Activated CD4-positive, alpha-beta T cell treated with anti-CD3 and anti-CD28 coated beads, Interleukin-10, Interleukin-2, amounts not matched to agents 100 ng/mL and 50 ng/mL, durations not matched to agents 16 hours and 8 hours (primary cell): Measurements from ENCODE around the gene CADM1.

Source experiments
- DNase-seq: peaks from one replicate; pipeline ENCODE4 v3.0.0-alpha.2; 2020

The CADM1 gene

GRCh38 chr11:115396533-115396932 lies 107.7 kb downstream of the CADM1 start:
- no peak for DNase-seq

- DNase-seq, result no peak
Observed at GRCh38 chr11:115393950-115394349, 110.3 kb downstream of the CADM1 start.

- no peak for DNase-seq
Observed at GRCh38 chr11:115391598-115391997, 112.6 kb downstream of the CADM1 start.

GRCh38 chr11:115391160-115391559 lies 113.1 kb downstream of the CADM1 start:
- DNase-seq, result no peak

- DNase-seq, result no peak
Observed at GRCh38 chr11:115390441-115390840, 113.8 kb downstream of the CADM1 start.

GRCh38 chr11:115389790-115390189 lies 114.4 kb downstream of the CADM1 start:
- DNase-seq, result no peak

GRCh38 chr11:115385226-115385625 lies 119.0 kb downstream of the CADM1 start:
- no peak for DNase-seq

- DNase-seq, result no peak
Observed at GRCh38 chr11:115384236-115384635, 120.0 kb downstream of the CADM1 start.

- DNase-seq, result no peak
Observed at GRCh38 chr11:115383431-115383830, 120.8 kb downstream of the CADM1 start.

GRCh38 chr11:115379528-115379927 lies 124.7 kb downstream of the CADM1 start:
- peak; percentile 68 for DNase-seq

- DNase-seq, result no peak
Observed at GRCh38 chr11:115378557-115378956, 125.7 kb downstream of the CADM1 start.

GRCh38 chr11:115377882-115378296 lies 126.3 kb downstream of the CADM1 start:
- no peak for DNase-seq

GRCh38 chr11:115368616-115369015 lies 135.6 kb downstream of the CADM1 start:
- no peak for DNase-seq

GRCh38 chr11:115366826-115367225 lies 137.4 kb downstream of the CADM1 start:
- no peak for DNase-seq

- DNase-seq, result no peak
Observed at GRCh38 chr11:115365907-115366306, 138.3 kb downstream of the CADM1 start.

GRCh38 chr11:115364896-115365295 lies 139.3 kb downstream of the CADM1 start:
- DNase-seq, result no peak

GRCh38 chr11:115363921-115364320 lies 140.3 kb downstream of the CADM1 start:
- DNase-seq, result no peak

GRCh38 chr11:115363426-115363825 lies 140.8 kb downstream of the CADM1 start:
- DNase-seq, result no peak

- no peak for DNase-seq
Observed at GRCh38 chr11:115362997-115363396, 141.2 kb downstream of the CADM1 start.

- DNase-seq, result no peak
Observed at GRCh38 chr11:115361025-115361424, 143.2 kb downstream of the CADM1 start.

- DNase-seq, result no peak
Observed at GRCh38 chr11:115360186-115360824, 143.9 kb downstream of the CADM1 start.

GRCh38 chr11:115357066-115357465 lies 147.1 kb downstream of the CADM1 start:
- no peak for DNase-seq

GRCh38 chr11:115352805-115353485 lies 151.3 kb downstream of the CADM1 start:
- no peak for DNase-seq

- DNase-seq, result no peak
Observed at GRCh38 chr11:115349335-115350017, 154.7 kb downstream of the CADM1 start.
